A673 (cell line): ENCODE measurements around the gene C1orf167. TPM values are rescaled to one million over a fixed set of nuclear protein-coding genes. Genes with fewer than 3 reads are reported as not detected.

Experiments
- BruUV-seq: library from RNA; stranded (reverse); fragments of 400-500 nt; replicated peaks from 2 replicates; lab custom pipeline; 2021; lab: Mats Ljungman, UMichigan
- CTCF ChIA-PET: fragments of 300-600 bp; sonication (Branson Sonifier 250); formaldehyde crosslinking; loops from one replicate; lab custom pipeline; 2022; ENCODE audit warnings: antibody characterized with exemption; lab: Charles Lee
- POLR2A ChIA-PET: fragments of 300-600 bp; sonication (Branson Sonifier 250); formaldehyde crosslinking; loops from one replicate; lab custom pipeline; 2022; ENCODE audit warnings: antibody characterized with exemption; ENCODE audit not compliant: low non-redundant PET; lab: Charles Lee
- DNase-seq: peaks from one replicate; pipeline ENCODE4 v3.0.0-alpha.2; 2015; ENCODE audit warnings: low spot score
- H3K27ac ChIP-seq: fragments of 200-600 bp; sonication (generic); 2 replicates; pipeline ENCODE4 v1.5.1; 2016; ENCODE audit warnings: mixed run types, low read depth, mild to moderate bottlenecking, mixed read lengths, antibody characterized with exemption, low read length; ENCODE audit not compliant: poor library complexity, severe bottlenecking
- H3K27me3 ChIP-seq: fragments of 200-600 bp; sonication (generic); replicated peaks from 2 replicates; pipeline ENCODE4 v1.6.1; 2017; ENCODE audit warnings: mixed run types, low read depth, mild to moderate bottlenecking, mixed read lengths, antibody characterized with exemption, low read length; ENCODE audit not compliant: insufficient read depth, poor library complexity
- H3K36me3 ChIP-seq: fragments of 200-600 bp; sonication (generic); 2 replicates; pipeline ENCODE4 v1.6.1; 2016; ENCODE audit warnings: mixed run types, mild to moderate bottlenecking, mixed read lengths, antibody characterized with exemption, low read length; ENCODE audit not compliant: insufficient read depth, poor library complexity, severe bottlenecking
- H3K4me1 ChIP-seq: fragments of 200-600 bp; sonication (generic); 2 replicates; pipeline ENCODE4 v1.6.1; 2017; ENCODE audit warnings: mixed run types, mild to moderate bottlenecking, mixed read lengths, antibody characterized with exemption, low read length; ENCODE audit not compliant: insufficient read depth, poor library complexity, severe bottlenecking
- H3K4me3 ChIP-seq: fragments of 200-600 bp; sonication (generic); 2 replicates; pipeline ENCODE4 v1.5.1; 2016; ENCODE audit warnings: low read depth, mixed run types, mild to moderate bottlenecking, mixed read lengths, low read length; ENCODE audit not compliant: poor library complexity, severe bottlenecking
- H3K9me3 ChIP-seq: fragments of 200-600 bp; sonication (generic); 2 replicates; pipeline ENCODE4 v1.6.1; 2016; ENCODE audit warnings: mixed run types, low read depth, mild to moderate bottlenecking, mixed read lengths, antibody characterized with exemption, low read length; ENCODE audit not compliant: poor library complexity, severe bottlenecking
- EZH2 ChIP-seq: fragments of 200-600 bp; sonication (generic); IDR thresholded peaks from 2 replicates; pipeline ENCODE4 v1.6.1; 2017; ENCODE audit warnings: borderline replicate concordance, low read depth, mild to moderate bottlenecking, mixed read lengths, antibody characterized with exemption, low read length; ENCODE audit not compliant: poor library complexity, severe bottlenecking
- intact Hi-C: fragments of 100-400 bp; cut with micrococcal nuclease; formaldehyde crosslinking; loops from one replicate; pipeline ENCODE4 v1.10.0; 2022; ENCODE audit not compliant: unreplicated experiment
- total RNA-seq: library from RNA; stranded (reverse); gene quantifications from 2 replicates; pipeline ENCODE4 v1.2.3, GENCODE V29; 2021
- TF ChIP-seq, protein P1 (sequence below): fragments of 300-800, 200-600 bp; sonication (generic); conservative IDR thresholded peaks from 2 replicates; pipeline ENCODE4 v1.5.1; 2017; ENCODE audit warnings: low read depth, mild to moderate bottlenecking, antibody characterized with exemption, low read length, moderate library complexity, mixed read lengths

Gene C1orf167
- total RNA-seq, 1 experiment from 2014 or later: not detected

DNA sequence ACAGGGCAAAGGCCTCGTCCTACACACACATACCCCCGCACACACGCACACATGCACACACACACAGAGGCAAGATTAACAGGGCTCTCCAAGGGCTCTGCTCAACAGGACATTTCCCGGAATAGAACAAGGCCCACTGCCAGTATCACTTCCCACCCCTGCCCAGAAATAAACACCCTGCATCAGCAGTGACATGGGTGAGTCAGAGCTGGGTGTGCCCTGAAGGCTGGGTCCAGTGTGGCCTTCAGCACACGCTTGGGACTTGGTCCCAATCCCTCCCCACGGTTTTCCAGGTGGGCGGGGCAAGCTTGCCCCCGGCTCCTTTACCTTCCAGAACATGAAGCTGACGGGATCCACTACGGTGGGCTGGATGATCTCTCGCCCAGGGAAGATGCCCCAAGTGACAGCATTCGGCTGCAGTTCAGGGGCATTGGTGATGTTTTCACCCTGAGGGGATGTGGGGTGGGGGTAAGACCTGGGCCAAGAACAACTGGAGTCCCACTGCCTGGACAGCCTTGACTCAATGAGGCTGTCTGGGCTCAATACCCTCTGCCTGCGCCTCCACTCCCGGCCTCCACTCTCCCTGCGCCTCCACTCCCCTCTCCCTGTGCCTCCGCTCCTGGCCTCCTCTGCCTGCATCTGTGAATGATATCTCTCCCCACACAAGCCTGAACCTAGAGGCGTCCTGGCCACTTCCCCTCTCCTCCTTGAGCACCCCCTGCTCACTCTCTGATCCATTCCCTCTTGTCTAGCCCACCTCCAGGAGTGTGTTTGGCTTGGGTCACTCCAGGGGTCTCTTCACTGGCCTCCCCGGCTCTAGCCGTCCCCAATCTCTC, 29.1 kb downstream of the C1orf167 start:
- ChIA-PET CTCF (no interaction called here), POLR2A (no interaction called here)
- Histone ChIP-seq H3K9me3 (no peaks in the 10 kb centered on the region), H3K27ac (no peak overlapping the region), H3K4me1 (no peaks in the 10 kb centered on the region), H3K27me3 (no peaks in the 10 kb centered on the region), H3K36me3 (peaks cover 22% of the 10 kb centered on the region), H3K4me3 (no peak overlapping the region)
- no peak for TF ChIP-seq EZH2
- TF ChIP-seq, protein P1, sequence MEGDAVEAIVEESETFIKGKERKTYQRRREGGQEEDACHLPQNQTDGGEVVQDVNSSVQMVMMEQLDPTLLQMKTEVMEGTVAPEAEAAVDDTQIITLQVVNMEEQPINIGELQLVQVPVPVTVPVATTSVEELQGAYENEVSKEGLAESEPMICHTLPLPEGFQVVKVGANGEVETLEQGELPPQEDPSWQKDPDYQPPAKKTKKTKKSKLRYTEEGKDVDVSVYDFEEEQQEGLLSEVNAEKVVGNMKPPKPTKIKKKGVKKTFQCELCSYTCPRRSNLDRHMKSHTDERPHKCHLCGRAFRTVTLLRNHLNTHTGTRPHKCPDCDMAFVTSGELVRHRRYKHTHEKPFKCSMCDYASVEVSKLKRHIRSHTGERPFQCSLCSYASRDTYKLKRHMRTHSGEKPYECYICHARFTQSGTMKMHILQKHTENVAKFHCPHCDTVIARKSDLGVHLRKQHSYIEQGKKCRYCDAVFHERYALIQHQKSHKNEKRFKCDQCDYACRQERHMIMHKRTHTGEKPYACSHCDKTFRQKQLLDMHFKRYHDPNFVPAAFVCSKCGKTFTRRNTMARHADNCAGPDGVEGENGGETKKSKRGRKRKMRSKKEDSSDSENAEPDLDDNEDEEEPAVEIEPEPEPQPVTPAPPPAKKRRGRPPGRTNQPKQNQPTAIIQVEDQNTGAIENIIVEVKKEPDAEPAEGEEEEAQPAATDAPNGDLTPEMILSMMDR: no peak
- intact Hi-C loops: no loop called here
- BruUV-seq: no TSS peak
- no peak for DNase-seq

DNA sequence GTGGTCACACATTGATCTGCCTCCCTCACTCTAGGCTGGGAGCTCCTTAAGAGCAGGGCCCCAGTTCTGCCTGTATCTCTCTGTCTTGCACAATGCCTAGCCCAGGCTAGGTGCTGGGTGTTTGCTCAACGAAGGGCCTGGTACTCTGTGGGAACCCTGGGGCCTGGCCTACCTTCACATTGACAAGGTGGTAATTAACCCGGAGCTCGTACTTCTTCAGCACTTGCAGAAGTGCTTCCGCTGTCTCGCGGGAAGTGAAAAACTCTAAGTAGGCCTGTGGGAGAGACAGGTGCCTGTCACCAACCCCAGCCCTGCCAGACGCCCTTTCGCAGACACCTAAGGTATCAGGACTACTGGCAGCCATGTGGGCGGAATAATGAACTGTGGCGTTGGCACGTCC, 30.1 kb downstream of the C1orf167 start:
- no peak for DNase-seq
- Histone ChIP-seq H3K36me3 (peaks cover 25% of the 10 kb centered on the region), H3K4me3 (no peak overlapping the region), H3K9me3 (no peaks in the 10 kb centered on the region), H3K4me1 (no peaks in the 10 kb centered on the region), H3K27me3 (no peaks in the 10 kb centered on the region), H3K27ac (no peak overlapping the region)
- ChIA-PET POLR2A (no interaction called here), CTCF (no interaction called here)
- no TSS peak for BruUV-seq
- TF ChIP-seq EZH2: no peak
- TF ChIP-seq, protein P1: no peak
- intact Hi-C loops: no loop called here

DNA sequence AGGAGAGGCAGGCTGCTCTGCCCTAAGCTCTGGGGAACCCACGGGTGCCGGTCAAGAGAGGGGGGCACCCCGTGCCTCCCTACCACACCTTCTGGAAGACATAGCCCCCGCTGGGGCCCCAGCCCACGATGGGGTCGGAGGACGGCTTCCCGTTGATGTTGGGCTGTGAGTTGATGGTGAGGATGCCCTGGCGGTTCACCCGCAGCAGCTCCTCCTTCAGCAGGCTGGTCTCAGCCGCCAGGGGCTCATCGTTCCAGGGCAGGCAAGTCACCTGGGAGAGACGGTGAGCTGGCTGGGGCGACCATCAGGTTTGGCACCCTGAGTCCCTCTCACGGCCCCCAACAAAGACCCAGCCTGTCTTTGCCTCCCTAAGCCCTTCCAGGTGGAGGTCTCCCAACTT, 31.8 kb downstream of the C1orf167 start:
- intact Hi-C loops: no loop called here
- POLR2A ChIA-PET: no interaction called here
- Histone ChIP-seq H3K9me3 (no peaks in the 10 kb centered on the region), H3K27ac (no peak overlapping the region), H3K4me3 (no peak overlapping the region), H3K27me3 (no peaks in the 10 kb centered on the region), H3K36me3 (peaks cover 25% of the 10 kb centered on the region), H3K4me1 (no peaks in the 10 kb centered on the region)
- no TSS peak for BruUV-seq
- TF ChIP-seq, protein P1: no peak
- no peak for TF ChIP-seq EZH2
- CTCF ChIA-PET: no interaction called here
- DNase-seq: no peak
